GM18519 (cell line): ENCODE results near the gene ATP5F1E.
A peak's percentile ranks its signal among the peaks of the same experiment; 100 is the strongest.

Experiments
- ATAC-seq: cut with Tn5 transposase; IDR thresholded peaks from one replicate; pipeline ENCODE4 v1.9.1; 2021; ENCODE audit warnings: mild to moderate bottlenecking, moderate library complexity; ENCODE audit not compliant: unreplicated experiment, low FRiP score

ATP5F1E gene

GRCh38 chr20:59032023-59032712, at the start of gene ATP5F1E:
TSS of gene ATP5F1E (minus strand) at chr20:59032335. CDS start at chr20:59032251, 84 bp downstream.
- ATAC-seq = peak; percentile 78

GRCh38 chr20:59081036-59081435, 48.9 kb upstream of the ATP5F1E start:
- no peak for ATAC-seq

GRCh38 chr20:59078231-59078630, 46.1 kb upstream of the ATP5F1E start:
- ATAC-seq = no peak

- ATAC-seq = no peak
Observed at GRCh38 chr20:59077705-59078104, 45.6 kb upstream of the ATP5F1E start.

GRCh38 chr20:59075934-59076508, 43.9 kb upstream of the ATP5F1E start:
- no peak for ATAC-seq

- no peak for ATAC-seq
Observed at GRCh38 chr20:59074456-59074855, 42.3 kb upstream of the ATP5F1E start.

- no peak for ATAC-seq
Observed at GRCh38 chr20:59073582-59073981, 41.4 kb upstream of the ATP5F1E start.

- ATAC-seq = peak; percentile 47
Observed at GRCh38 chr20:59071216-59071615, 39.1 kb upstream of the ATP5F1E start.

- no peak for ATAC-seq
Observed at GRCh38 chr20:59069026-59069425, 36.9 kb upstream of the ATP5F1E start.

- no peak for ATAC-seq
Observed at GRCh38 chr20:59068534-59068933, 36.4 kb upstream of the ATP5F1E start.

- no peak for ATAC-seq
Observed at GRCh38 chr20:59064214-59064722, 32.1 kb upstream of the ATP5F1E start.

- no peak for ATAC-seq
Observed at GRCh38 chr20:59063358-59064213, 31.5 kb upstream of the ATP5F1E start.

GRCh38 chr20:59062081-59062480, 29.9 kb upstream of the ATP5F1E start:
- ATAC-seq = no peak

- no peak for ATAC-seq
Observed at GRCh38 chr20:59055302-59055701, 23.2 kb upstream of the ATP5F1E start.

GRCh38 chr20:59051666-59052185, 19.6 kb upstream of the ATP5F1E start:
- ATAC-seq = no peak

- no peak for ATAC-seq
Observed at GRCh38 chr20:59050437-59050836, 18.3 kb upstream of the ATP5F1E start.

- ATAC-seq = no peak
Observed at GRCh38 chr20:59048681-59049030, 16.5 kb upstream of the ATP5F1E start.

- ATAC-seq = no peak
Observed at GRCh38 chr20:59047938-59048680, 16.0 kb upstream of the ATP5F1E start.

GRCh38 chr20:59046862-59047261, 14.7 kb upstream of the ATP5F1E start:
- no peak for ATAC-seq

- ATAC-seq = no peak
Observed at GRCh38 chr20:59044796-59045195, 12.7 kb upstream of the ATP5F1E start.
